Muscle of arm (tissue), 12 donors: ENCODE measurements around the gene VPS51. TPM values are rescaled to one million over a fixed set of nuclear protein-coding genes. Genes with fewer than 3 reads are reported as not detected.
"Not testable (repeated sequence)": the region's sequence is repeated elsewhere in the genome, so short reads cannot be mapped to it uniquely, and the experiment has no call there.

ENCODE experiments used
- DNase-seq: peaks from one replicate; pipeline ENCODE4 v3.0.0-alpha.2; 2013
- polyA plus RNA-seq, 12 donors: library from polyadenylated mRNA; unstranded; fragments of 120-200 nt; gene quantifications; one replicate each; pipeline ENCODE4 v1.2.1, GENCODE V29; 2013; ENCODE audit not compliant: insufficient read length in 12 of 12

The VPS51 gene
- polyA plus RNA-seq, 12 donors: 83.5 to 141 (median 95.8) TPM; not detected in 1

GRCh38 chr11:65118097-65118837, 22.3 kb downstream of the VPS51 start:
- DNase-seq: no peak

- not testable (repeated sequence) for DNase-seq
Observed at GRCh38 chr11:65118891-65119669, 23.1 kb downstream of the VPS51 start.

- no peak for DNase-seq
Observed at GRCh38 chr11:65119670-65119995, 23.6 kb downstream of the VPS51 start.

GRCh38 chr11:65120831-65121230, 24.8 kb downstream of the VPS51 start:
- DNase-seq: no peak

- no peak for DNase-seq
Observed at GRCh38 chr11:65121447-65121864, 25.4 kb downstream of the VPS51 start.

- peak; percentile 97 for DNase-seq
Observed at GRCh38 chr11:65121865-65122696, 26.1 kb downstream of the VPS51 start, which contains the start of the genes FAU and MRPL49. Gene FAU, minus strand, starts transcription at chr11:65122134. Its CDS starts 321 bp downstream, at chr11:65121813. Gene MRPL49, plus strand, starts transcription at chr11:65122321. Its CDS starts 26 bp downstream, at chr11:65122347.

GRCh38 chr11:65124480-65125196, 28.6 kb downstream of the VPS51 start:
- no peak for DNase-seq

GRCh38 chr11:65125197-65126056, 29.4 kb downstream of the VPS51 start:
- no peak for DNase-seq

GRCh38 chr11:65126624-65127274, 30.7 kb downstream of the VPS51 start:
- no peak for DNase-seq

- DNase-seq: no peak
Observed at GRCh38 chr11:65127473-65128181, 31.6 kb downstream of the VPS51 start.

- no peak for DNase-seq
Observed at GRCh38 chr11:65128182-65129145, 32.5 kb downstream of the VPS51 start.

GRCh38 chr11:65129649-65130441, 33.8 kb downstream of the VPS51 start:
- no peak for DNase-seq

- DNase-seq: no peak
Observed at GRCh38 chr11:65130631-65131416, 34.8 kb downstream of the VPS51 start.

GRCh38 chr11:65131417-65131776, 35.4 kb downstream of the VPS51 start:
- no peak for DNase-seq

- DNase-seq: no peak
Observed at GRCh38 chr11:65131895-65132237, 35.9 kb downstream of the VPS51 start.

- no peak for DNase-seq
Observed at GRCh38 chr11:65132238-65132987, 36.4 kb downstream of the VPS51 start.
